KMS-11 (cell line): ENCODE data around the gene NAT8L.

Source experiments
- H2AFZ ChIP-seq: fragments of 200-600 bp; sonication (generic); 2 replicates; pipeline ENCODE4 v1.6.1; 2016; ENCODE audit warnings: antibody characterized with exemption, mixed run types, low read depth
- H3K27ac ChIP-seq: fragments of 200-600 bp; sonication (generic); 2 replicates; pipeline ENCODE4 v1.6.1; 2016; ENCODE audit warnings: mild to moderate bottlenecking, mixed run types
- H3K27me3 ChIP-seq: fragments of 200-600 bp; sonication (generic); 2 replicates; pipeline ENCODE4 v1.6.1; 2017; ENCODE audit warnings: mild to moderate bottlenecking, low read depth, mixed run types, moderate library complexity; ENCODE audit not compliant: insufficient read depth
- H3K36me3 ChIP-seq: fragments of 200-600 bp; sonication (generic); 2 replicates; pipeline ENCODE4 v1.6.1; 2017; ENCODE audit warnings: mild to moderate bottlenecking, mixed run types; ENCODE audit not compliant: insufficient read depth
- H3K4me1 ChIP-seq: fragments of 200-600 bp; sonication (generic); 2 replicates; pipeline ENCODE4 v1.6.1; 2016; ENCODE audit warnings: mild to moderate bottlenecking, low read depth, mixed run types; ENCODE audit not compliant: poor library complexity, severe bottlenecking
- H3K4me2 ChIP-seq: fragments of 200-600 bp; sonication (generic); 2 replicates; pipeline ENCODE4 v1.7.0; 2016; ENCODE audit warnings: mild to moderate bottlenecking, mixed run types
- H3K4me3 ChIP-seq: fragments of 200-600 bp; sonication (generic); IDR thresholded peaks from 2 replicates; pipeline ENCODE4 v1.6.1; 2017; ENCODE audit warnings: low read depth, low read length, mixed read lengths; ENCODE audit not compliant: insufficient read depth
- H3K79me2 ChIP-seq: fragments of 200-600 bp; sonication (generic); 2 replicates; pipeline ENCODE4 v1.6.1; 2016; ENCODE audit warnings: low read depth, mixed run types; ENCODE audit not compliant: insufficient read depth
- H3K9ac ChIP-seq: fragments of 200-600 bp; sonication (generic); 2 replicates; pipeline ENCODE4 v1.6.1; 2016; ENCODE audit warnings: mild to moderate bottlenecking, mixed run types
- H4K20me1 ChIP-seq: fragments of 200-600 bp; sonication (generic); 2 replicates; pipeline ENCODE4 v1.6.1; 2016; ENCODE audit warnings: mild to moderate bottlenecking, mixed run types; ENCODE audit not compliant: insufficient read depth
- TF ChIP-seq, protein P1 (sequence below): fragments of 200-600 bp; sonication (generic); conservative IDR thresholded peaks from 2 replicates; pipeline ENCODE4 v1.6.1; 2017; ENCODE audit warnings: low read depth, mild to moderate bottlenecking, antibody characterized with exemption, low read length, moderate library complexity, mixed read lengths

The NAT8L gene

DNA sequence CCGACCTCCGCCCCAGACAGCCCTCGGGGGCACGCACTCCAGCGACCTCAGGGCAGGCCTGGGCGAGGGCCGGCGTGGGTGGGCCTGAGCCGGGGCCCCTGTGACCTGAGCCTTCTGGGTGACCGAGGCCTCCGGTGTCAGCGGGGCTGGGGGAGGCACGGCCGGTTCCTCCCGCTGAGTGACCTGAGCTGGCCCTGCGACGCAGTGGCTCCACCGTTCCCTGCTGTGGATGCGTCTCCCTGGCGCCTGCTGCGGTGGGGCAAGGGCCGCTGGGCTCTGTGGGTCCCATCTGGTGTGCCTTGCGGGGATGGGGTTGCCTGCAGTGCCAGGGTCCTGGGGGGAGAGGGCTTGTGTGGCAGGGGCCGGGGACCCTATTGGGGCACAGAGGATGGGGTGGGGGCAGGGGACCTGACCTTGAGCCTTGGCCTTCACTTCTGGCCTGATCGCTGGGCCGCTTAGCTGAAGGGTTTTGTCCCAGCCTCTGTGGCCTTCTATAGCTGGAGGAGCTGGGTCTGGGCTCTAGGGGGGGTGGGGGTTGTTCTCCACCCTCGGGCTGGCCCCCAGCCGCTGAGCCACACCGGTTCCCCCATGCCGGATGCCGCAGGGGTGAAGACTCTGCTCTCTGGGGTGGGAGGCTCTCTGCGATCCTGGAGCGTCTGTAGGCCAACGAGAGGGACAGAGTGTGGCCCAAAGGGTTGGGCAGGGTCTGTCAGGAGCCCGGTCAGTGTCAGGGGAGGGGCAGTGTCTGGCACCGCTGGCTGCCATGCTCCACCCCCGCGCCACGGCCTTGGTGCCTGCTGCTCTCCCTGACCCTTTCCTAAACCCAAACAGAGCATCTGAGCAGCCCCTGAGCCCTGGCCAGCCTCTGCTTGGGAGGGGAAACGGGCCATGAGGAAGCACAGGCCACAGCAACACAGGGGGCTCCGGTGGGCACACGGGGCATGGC lies 2.3 kb downstream of the NAT8L start:
- Histone ChIP-seq H4K20me1 (no peaks in the 10 kb centered on the region), H3K79me2 (no peaks in the 10 kb centered on the region), H3K9ac (no peak overlapping the region), H3K4me1 (no peaks in the 10 kb centered on the region), H3K4me3 (no peak overlapping the region), H3K36me3 (no peaks in the 10 kb centered on the region), H3K4me2 (no peak overlapping the region), H3K27ac (no peak overlapping the region), H2AFZ (no peak overlapping the region), H3K27me3 (no peaks in the 10 kb centered on the region)
- TF ChIP-seq, protein P1, sequence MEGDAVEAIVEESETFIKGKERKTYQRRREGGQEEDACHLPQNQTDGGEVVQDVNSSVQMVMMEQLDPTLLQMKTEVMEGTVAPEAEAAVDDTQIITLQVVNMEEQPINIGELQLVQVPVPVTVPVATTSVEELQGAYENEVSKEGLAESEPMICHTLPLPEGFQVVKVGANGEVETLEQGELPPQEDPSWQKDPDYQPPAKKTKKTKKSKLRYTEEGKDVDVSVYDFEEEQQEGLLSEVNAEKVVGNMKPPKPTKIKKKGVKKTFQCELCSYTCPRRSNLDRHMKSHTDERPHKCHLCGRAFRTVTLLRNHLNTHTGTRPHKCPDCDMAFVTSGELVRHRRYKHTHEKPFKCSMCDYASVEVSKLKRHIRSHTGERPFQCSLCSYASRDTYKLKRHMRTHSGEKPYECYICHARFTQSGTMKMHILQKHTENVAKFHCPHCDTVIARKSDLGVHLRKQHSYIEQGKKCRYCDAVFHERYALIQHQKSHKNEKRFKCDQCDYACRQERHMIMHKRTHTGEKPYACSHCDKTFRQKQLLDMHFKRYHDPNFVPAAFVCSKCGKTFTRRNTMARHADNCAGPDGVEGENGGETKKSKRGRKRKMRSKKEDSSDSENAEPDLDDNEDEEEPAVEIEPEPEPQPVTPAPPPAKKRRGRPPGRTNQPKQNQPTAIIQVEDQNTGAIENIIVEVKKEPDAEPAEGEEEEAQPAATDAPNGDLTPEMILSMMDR: no peak

DNA sequence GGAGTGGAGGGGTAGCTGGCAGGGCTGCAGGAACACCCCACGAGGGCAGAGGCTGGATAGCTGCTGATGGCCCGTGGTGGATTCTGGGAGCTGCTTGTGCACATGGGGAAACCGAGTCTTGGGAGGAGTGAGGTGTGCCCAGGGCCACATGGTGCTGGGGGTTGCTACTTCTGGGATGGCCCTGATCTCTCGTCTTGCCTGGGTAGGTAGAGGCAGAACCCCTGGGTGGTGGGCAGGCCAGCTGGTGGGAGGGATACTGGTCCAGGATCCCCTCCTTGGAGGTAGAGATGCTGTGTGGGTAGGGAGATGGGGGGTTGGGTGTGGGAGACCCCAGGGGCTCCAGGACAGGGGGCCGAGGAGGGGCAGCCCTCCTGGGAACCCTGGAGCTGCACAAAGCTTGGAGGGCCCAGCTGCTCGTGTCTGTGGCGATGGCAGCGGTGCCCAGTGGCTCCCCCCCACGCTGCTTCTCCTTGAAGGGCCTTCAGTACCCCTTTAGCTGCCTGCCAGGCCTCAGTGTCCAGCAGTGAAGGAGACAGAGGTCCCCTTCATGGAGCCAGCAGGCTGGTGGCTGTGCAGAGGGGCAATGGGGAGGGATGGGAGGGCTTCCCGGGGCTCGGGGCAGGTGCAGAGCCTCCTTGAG lies 3.2 kb downstream of the NAT8L start:
- no peak overlapping the region for H3K27ac ChIP-seq
- no peak overlapping the region for H3K4me3 ChIP-seq
- H2AFZ ChIP-seq: no peak overlapping the region
- no peaks in the 10 kb centered on the region for H3K36me3 ChIP-seq
- H3K4me1 ChIP-seq: no peaks in the 10 kb centered on the region
- H3K9ac ChIP-seq: no peak overlapping the region
- TF ChIP-seq, protein P1: no peak
- H4K20me1 ChIP-seq: no peaks in the 10 kb centered on the region
- H3K27me3 ChIP-seq: no peaks in the 10 kb centered on the region
- H3K79me2 ChIP-seq: no peaks in the 10 kb centered on the region
- H3K4me2 ChIP-seq: no peak overlapping the region

DNA sequence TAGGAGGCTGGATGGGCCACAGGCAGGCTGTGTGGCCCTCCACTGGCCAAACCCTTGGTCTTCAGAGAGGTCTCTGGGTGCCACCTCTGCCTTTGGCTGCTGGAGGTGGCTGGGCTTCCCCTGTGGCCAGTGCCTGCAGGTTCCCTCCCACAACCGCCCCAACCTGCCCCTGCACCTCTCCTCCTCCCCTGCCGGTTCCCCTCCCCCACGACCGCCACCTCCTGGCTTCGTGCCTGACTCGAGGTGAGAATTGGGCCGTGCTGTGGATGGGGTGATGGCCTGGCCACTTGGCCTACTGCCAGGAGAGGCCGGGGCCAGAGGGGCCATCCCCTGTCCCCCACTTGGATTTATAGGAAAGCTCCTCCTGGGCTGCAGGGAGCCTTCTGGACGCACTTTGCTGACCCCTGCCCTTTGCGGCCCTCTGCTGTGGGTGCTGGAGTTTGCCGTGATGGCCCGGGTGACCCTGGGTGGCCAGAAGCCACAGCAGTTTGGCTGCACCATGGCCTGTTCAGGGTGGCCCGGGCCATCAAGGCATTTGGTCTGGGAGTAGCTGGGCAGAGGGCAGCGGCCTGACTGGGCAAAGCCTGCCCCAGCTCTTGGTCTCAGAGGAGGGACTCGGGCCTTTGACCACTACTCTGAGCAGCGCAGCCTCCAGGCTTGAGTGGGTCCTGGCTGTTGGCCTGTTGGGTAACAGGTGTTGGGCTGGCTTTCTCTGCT lies 3.8 kb downstream of the NAT8L start:
- H3K4me3 ChIP-seq: no peak overlapping the region
- H3K79me2 ChIP-seq: no peaks in the 10 kb centered on the region
- H3K27ac ChIP-seq: no peak overlapping the region
- no peak overlapping the region for H3K4me2 ChIP-seq
- H3K4me1 ChIP-seq: no peaks in the 10 kb centered on the region
- no peak overlapping the region for H3K9ac ChIP-seq
- no peaks in the 10 kb centered on the region for H4K20me1 ChIP-seq
- no peaks in the 10 kb centered on the region for H3K36me3 ChIP-seq
- H2AFZ ChIP-seq: no peak overlapping the region
- no peaks in the 10 kb centered on the region for H3K27me3 ChIP-seq
- TF ChIP-seq, protein P1: no peak

DNA sequence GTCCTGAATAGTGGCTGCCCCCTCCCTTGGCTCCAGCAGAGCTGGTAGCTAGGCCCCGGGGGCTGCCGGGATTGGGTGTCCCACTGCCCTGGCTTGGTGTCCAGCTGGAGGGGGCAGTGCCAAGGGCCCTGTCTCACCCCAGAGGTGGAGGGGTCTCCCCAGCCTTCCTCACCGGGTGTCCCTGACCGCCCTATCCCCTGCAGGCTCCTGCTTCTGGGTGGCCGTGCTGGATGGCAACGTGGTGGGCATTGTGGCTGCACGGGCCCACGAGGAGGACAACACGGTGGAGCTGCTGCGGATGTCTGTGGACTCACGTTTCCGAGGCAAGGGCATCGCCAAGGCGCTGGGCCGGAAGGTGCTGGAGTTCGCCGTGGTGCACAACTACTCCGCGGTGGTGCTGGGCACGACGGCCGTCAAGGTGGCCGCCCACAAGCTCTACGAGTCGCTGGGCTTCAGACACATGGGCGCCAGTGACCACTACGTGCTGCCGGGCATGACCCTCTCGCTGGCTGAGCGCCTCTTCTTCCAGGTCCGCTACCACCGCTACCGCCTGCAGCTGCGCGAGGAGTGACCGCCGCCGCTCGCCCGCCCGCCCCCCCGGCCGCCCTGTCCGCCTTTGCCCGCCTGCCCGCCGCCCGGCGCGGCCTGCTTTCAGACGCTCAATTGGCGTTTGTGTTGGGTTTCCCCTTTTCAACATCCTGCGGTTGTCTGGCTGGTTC lies 4.6 kb downstream of the NAT8L start:
- Histone ChIP-seq H3K4me1 (no peaks in the 10 kb centered on the region), H3K36me3 (no peaks in the 10 kb centered on the region), H4K20me1 (no peaks in the 10 kb centered on the region), H3K79me2 (no peaks in the 10 kb centered on the region), H3K9ac (no peak overlapping the region), H3K4me2 (no peak overlapping the region), H3K4me3 (no peak overlapping the region), H3K27me3 (no peaks in the 10 kb centered on the region), H2AFZ (no peak overlapping the region), H3K27ac (no peak overlapping the region)
- TF ChIP-seq, protein P1: no peak
